ENCODE results near the gene PHF3.

GRCh38 chr6:63742060-63742459 lies 106.5 kb downstream of the PHF3 start:
- TF ChIP-seq CTCF (IDR thresholded peaks at IDR 0.05), result no peak
- TF ChIP-seq EZH2 (IDR thresholded peaks at IDR 0.05; ENCODE audit: borderline replicate concordance, insufficient read depth, low read depth, low read length, poor library complexity, severe bottlenecking), result no peak
